Measurements from ENCODE around the gene SHISA7. TPM values are rescaled to one million over a fixed set of nuclear protein-coding genes. Genes with fewer than 3 reads are reported as not detected.
A peak's percentile ranks its signal among the peaks of the same experiment; 100 is the strongest.

The SHISA7 gene
- total and polyA plus RNA-seq, 2 of the 4 experiments (the other 2 are of a cell fraction), result not detected

DNA sequence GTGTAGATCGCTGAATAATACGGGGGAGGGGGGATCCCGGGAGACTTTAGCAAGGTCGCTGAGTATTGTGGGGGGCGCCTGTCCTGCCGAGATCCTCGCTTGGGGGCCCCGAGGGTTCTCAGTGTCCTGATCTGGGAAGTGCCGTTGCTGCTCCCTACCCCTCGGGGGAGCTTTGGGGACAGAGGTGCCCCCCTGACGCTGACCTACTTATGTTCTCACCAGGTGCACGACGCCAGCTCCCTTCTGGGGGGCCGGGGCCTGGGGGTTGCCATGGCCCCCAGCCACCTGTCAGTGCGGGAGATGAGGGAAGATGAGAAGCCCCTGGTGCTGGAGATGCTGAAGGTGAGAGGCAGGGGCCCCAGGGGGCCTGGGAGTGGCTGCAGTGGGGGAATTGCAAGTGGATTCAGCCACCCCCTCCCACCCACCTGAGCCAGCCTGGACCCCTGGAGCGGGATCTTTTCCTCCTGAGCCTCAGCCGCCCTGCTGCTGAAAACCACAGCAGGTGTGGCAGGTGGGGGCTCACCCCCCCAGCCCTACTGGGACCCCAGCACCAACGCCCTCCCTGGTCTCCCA lies 42.4 kb upstream of the SHISA7 start:
- Histone ChIP-seq H3K4me2 (ENCODE audit: low read depth, low read length) (peak overlapping the region; percentile 91), H2AK5ac (ENCODE audit: low read depth, low read length) (peak overlapping the region; percentile 85), H3K23ac (ENCODE audit: low read depth, low read length) (peak overlapping the region; percentile 94; the same call in 1 of the 2 replicates), H3K9ac (ENCODE audit: low read depth, low read length) (peak overlapping the region; percentile 84), H2BK20ac (ENCODE audit: low read depth, low read length) (no peak overlapping the region), H2AFZ (replicated peaks; ENCODE audit: low read length, poor library complexity) (peak overlapping the region; percentile 93), H3K4me1 (ENCODE audit: control insufficient read depth, insufficient read depth, low read length) (peaks cover 30% of the 10 kb centered on the region), H3K79me1 (ENCODE audit: low read depth in 1 of 2, low read length in 2 of 2) (peaks cover 5 to 36% of the 10 kb centered on the region in 2 experiments), H2BK5ac (ENCODE audit: low read depth, low read length, poor library complexity, severe bottlenecking) (peak overlapping the region; percentile 68), H4K20me1 (ENCODE audit: insufficient read depth, low read length) (0 out of 2 replicates have a peak, but pooled peaks cover 4% of the 10 kb centered on the region), H2AK9ac (replicated peaks; ENCODE audit: low read depth, low read length, poor library complexity) (peak overlapping the region; percentile 99), H2BK120ac (ENCODE audit: low read depth, low read length) (peak overlapping the region; percentile 41; the same call in 1 of the 2 replicates), H3K56ac (ENCODE audit: extremely low read depth, insufficient read depth, low read length) (no peak overlapping the region; the same call in 1 of the 2 replicates), H2BK15ac (ENCODE audit: low read depth, low read length) (0 out of 3 replicates have a peak overlapping the region, but pooled peaks have one; percentile 38), H4K5ac (ENCODE audit: low read depth, low read length) (peak overlapping the region; percentile 81), H3K9me3 (ENCODE audit: control insufficient read depth, insufficient read depth, low read length) (no peaks in the 10 kb centered on the region), H3K4me3 (ENCODE audit: insufficient read depth, low read depth, low read length) (peak overlapping the region; percentile 80), H3K9me1 (ENCODE audit: insufficient read depth, low read length) (0 out of 2 replicates have a peak, but pooled peaks cover 4% of the 10 kb centered on the region), H3K4ac (ENCODE audit: low read depth, low read length) (peak overlapping the region; percentile 96), H4K91ac (ENCODE audit: insufficient read depth, low read depth, low read length) (peak overlapping the region; percentile 83), H3K27me3 (ENCODE audit: control insufficient read depth, insufficient read depth, low read length) (no peaks in the 10 kb centered on the region), H3K27ac (ENCODE audit: insufficient read depth, low read length) (peak overlapping the region; percentile 89), H3K18ac (ENCODE audit: low read depth, low read length) (peak overlapping the region; percentile 14; the same call in 1 of the 2 replicates), H3K14ac (replicated peaks; ENCODE audit: low read depth, low read length) (peak overlapping the region; percentile 98), H4K8ac (ENCODE audit: low read depth in 2 of 2, low read length in 2 of 2) (peak overlapping the region; percentile 83 to 90), H3K36me3 (ENCODE audit: control insufficient read depth, insufficient read depth, low read length) (peaks cover 12% of the 10 kb centered on the region; the same call in 1 of the 2 replicates)
- ATAC-seq (ENCODE audit: low read depth) (no peak), DNase-seq (no peak)
- dilution Hi-C loops (cut with HindIII; ENCODE audit: low sequenced_read_pairs, unreplicated experiment) (no loop called here), in situ Hi-C loops (cut with MboI; ENCODE audit: low sequenced_read_pairs) (loop anchor here (25.0 kb wide), 1 partner anchor 1023 kb away; the partner anchor contains the start of genes CDC42EP5 and LENG9), intact Hi-C loops (cut with micrococcal nuclease) (no loop called here)
- TF ChIP-seq MAFK (IDR thresholded peaks at IDR 0.05; ENCODE audit: low read depth, low read length) (no peak), SMC3 (IDR thresholded peaks at IDR 0.05; ENCODE audit: low read depth, low read length) (no peak), RAD21 (IDR thresholded peaks at IDR 0.05; ENCODE audit: low read length) (no peak), RCOR1 (IDR thresholded peaks at IDR 0.05; ENCODE audit: insufficient replicate concordance, low read length) (no peak), POLR2A (IDR thresholded peaks at IDR 0.05; ENCODE audit: low read depth, low read length) (no peak), BHLHE40 (IDR thresholded peaks at IDR 0.05; ENCODE audit: low read depth, low read length) (no peak), CEBPB (IDR thresholded peaks at IDR 0.05; ENCODE audit: low read depth, low read length) (no peak), MAZ (IDR thresholded peaks at IDR 0.05; ENCODE audit: borderline replicate concordance, low read depth, low read length) (no peak), MXI1 (IDR thresholded peaks at IDR 0.05; ENCODE audit: borderline replicate concordance, low read depth, low read length) (no peak), NFE2L2 (IDR thresholded peaks at IDR 0.05; ENCODE audit: low read depth, low read length) (no peak), CHD1 (IDR thresholded peaks at IDR 0.05; ENCODE audit: low read depth, low read length) (no peak)
- TF ChIP-seq, protein P1, sequence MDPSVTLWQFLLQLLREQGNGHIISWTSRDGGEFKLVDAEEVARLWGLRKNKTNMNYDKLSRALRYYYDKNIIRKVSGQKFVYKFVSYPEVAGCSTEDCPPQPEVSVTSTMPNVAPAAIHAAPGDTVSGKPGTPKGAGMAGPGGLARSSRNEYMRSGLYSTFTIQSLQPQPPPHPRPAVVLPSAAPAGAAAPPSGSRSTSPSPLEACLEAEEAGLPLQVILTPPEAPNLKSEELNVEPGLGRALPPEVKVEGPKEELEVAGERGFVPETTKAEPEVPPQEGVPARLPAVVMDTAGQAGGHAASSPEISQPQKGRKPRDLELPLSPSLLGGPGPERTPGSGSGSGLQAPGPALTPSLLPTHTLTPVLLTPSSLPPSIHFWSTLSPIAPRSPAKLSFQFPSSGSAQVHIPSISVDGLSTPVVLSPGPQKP (IDR thresholded peaks at IDR 0.05; ENCODE audit: borderline replicate concordance, low read depth, low read length), result no peak
- TF ChIP-seq, protein P2, sequence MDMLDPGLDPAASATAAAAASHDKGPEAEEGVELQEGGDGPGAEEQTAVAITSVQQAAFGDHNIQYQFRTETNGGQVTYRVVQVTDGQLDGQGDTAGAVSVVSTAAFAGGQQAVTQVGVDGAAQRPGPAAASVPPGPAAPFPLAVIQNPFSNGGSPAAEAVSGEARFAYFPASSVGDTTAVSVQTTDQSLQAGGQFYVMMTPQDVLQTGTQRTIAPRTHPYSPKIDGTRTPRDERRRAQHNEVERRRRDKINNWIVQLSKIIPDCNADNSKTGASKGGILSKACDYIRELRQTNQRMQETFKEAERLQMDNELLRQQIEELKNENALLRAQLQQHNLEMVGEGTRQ (IDR thresholded peaks at IDR 0.05; ENCODE audit: low read depth, low read length), result no peak
- TF ChIP-seq, protein P3, sequence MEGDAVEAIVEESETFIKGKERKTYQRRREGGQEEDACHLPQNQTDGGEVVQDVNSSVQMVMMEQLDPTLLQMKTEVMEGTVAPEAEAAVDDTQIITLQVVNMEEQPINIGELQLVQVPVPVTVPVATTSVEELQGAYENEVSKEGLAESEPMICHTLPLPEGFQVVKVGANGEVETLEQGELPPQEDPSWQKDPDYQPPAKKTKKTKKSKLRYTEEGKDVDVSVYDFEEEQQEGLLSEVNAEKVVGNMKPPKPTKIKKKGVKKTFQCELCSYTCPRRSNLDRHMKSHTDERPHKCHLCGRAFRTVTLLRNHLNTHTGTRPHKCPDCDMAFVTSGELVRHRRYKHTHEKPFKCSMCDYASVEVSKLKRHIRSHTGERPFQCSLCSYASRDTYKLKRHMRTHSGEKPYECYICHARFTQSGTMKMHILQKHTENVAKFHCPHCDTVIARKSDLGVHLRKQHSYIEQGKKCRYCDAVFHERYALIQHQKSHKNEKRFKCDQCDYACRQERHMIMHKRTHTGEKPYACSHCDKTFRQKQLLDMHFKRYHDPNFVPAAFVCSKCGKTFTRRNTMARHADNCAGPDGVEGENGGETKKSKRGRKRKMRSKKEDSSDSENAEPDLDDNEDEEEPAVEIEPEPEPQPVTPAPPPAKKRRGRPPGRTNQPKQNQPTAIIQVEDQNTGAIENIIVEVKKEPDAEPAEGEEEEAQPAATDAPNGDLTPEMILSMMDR (conservative IDR thresholded peaks at IDR 0.05; ENCODE audit: low read depth, low read length), result no peak
- CTCF ChIA-PET, result interaction anchor here (0.7 to 1.0 kb wide), 2 partner anchors 18 kb away, joined by 4 to 6 read pairs; no protein-coding TSS in a partner anchor
- WGBS, 2 experiments (ENCODE audit: extremely low coverage in 2 of 2, insufficient read length in 1 of 2), result 3% methylated on average over 4 of the region's 18 CpGs; no CpG with 5 or more reads in 1 of the 2 experiments
- POLR2A ChIA-PET (ENCODE audit: unreplicated experiment), result interaction anchor here (2.2 kb wide), 1 partner anchor 9 kb away, joined by 8 read pairs; the partner anchor contains the start of gene ZNF628
- no TSS peak for BruUV-seq (replicated peaks)

Data from IMR-90 (cell line).